ENCODE results near the gene TSC2. TPM values are rescaled to one million over a fixed set of nuclear protein-coding genes. Genes with fewer than 3 reads are reported as not detected.

Gene TSC2
- total and polyA plus RNA-seq, 4 donors = 36.5 to 146 (median 72.7) TPM

GRCh38 chr16:2030036-2030435 lies 17.7 kb upstream of the TSC2 start:
- no peak overlapping the region for H3K9ac ChIP-seq (ENCODE audit: insufficient read depth in 1 of 2, low read length in 2 of 2)
- peak overlapping the region; percentile 54 for H3K4me3 ChIP-seq
- DNase-seq (no peak), ATAC-seq (ENCODE audit: insufficient read depth, low FRiP score) (no peak)
- WGBS, 2 donors = 76 to 82% methylated on average over 11 of the region's 11 CpGs
- H3K27ac ChIP-seq (ENCODE audit: low read depth in 1 of 2, low read length in 1 of 2) = peak overlapping the region; percentile 4 to 67
- no peaks in the 10 kb centered on the region for H3K27me3 ChIP-seq (ENCODE audit: control insufficient read depth in 3 of 3, insufficient read depth in 3 of 3, low read length in 2 of 3)
- H3K9me3 ChIP-seq (ENCODE audit: control insufficient read depth in 4 of 4, insufficient read depth in 3 of 4, low read length in 3 of 4) = no peaks in the 10 kb centered on the region
- peaks cover 0 to 15% (median 0%) of the 10 kb centered on the region in 4 donors for H3K36me3 ChIP-seq (ENCODE audit: control insufficient read depth in 4 of 4, insufficient read depth in 4 of 4, low read length in 4 of 4)
- H3K4me1 ChIP-seq (ENCODE audit: control insufficient read depth in 5 of 5, insufficient read depth in 5 of 5, low read length in 5 of 5) = peaks cover 0 to 49% (median 27%) of the 10 kb centered on the region in 5 donors
- no peak for TF ChIP-seq CTCF (IDR thresholded peaks at IDR 0.05; ENCODE audit: control extremely low read depth, extremely low read depth)

DNA sequence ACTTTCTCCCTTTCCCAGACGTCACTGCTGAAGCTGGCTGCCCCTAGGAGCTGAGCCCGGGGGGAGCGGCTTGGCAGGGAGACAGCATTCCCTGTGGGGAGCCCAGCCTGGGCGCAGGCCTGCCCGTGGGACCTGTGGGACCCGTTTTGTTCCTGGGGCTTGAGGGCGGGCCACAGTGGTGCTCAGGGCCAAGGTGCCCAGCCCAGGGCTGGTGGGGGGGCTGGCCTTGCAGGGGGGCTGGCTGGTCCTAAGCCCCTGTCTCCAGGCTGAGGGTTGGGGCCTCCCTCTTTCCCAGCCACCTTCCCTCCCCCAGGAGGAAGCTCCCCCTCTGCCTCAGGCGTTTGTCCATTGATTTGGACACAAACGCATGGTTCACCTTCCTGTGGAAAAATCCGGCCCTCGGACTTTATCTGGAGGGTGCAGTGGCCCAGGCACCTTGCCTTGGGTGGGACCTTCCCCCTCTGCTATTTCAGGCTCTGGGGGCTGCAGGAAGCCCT lies 16.7 kb upstream of the TSC2 start:
- Histone ChIP-seq H3K4me1 (ENCODE audit: control insufficient read depth in 5 of 5, insufficient read depth in 5 of 5, low read length in 5 of 5) (peaks cover 0 to 58% (median 31%) of the 10 kb centered on the region in 5 donors), H3K4me3 (no peak overlapping the region), H3K9ac (ENCODE audit: insufficient read depth in 1 of 2, low read length in 2 of 2) (no peak overlapping the region), H3K27me3 (ENCODE audit: control insufficient read depth in 3 of 3, insufficient read depth in 3 of 3, low read length in 2 of 3) (no peaks in the 10 kb centered on the region), H3K27ac (ENCODE audit: low read depth in 1 of 2, low read length in 1 of 2) (peak overlapping the region; percentile 43 to 78), H3K9me3 (ENCODE audit: control insufficient read depth in 4 of 4, insufficient read depth in 3 of 4, low read length in 3 of 4) (no peaks in the 10 kb centered on the region), H3K36me3 (ENCODE audit: control insufficient read depth in 4 of 4, insufficient read depth in 4 of 4, low read length in 4 of 4) (peaks cover 0 to 15% (median 0%) of the 10 kb centered on the region in 4 donors)
- 60 to 77% methylated on average over 11 of the region's 11 CpGs for WGBS, 2 donors
- DNase-seq (no peak), ATAC-seq (ENCODE audit: insufficient read depth, low FRiP score) (no peak)
- TF ChIP-seq CTCF (IDR thresholded peaks at IDR 0.05; ENCODE audit: control extremely low read depth, extremely low read depth) = no peak

DNA sequence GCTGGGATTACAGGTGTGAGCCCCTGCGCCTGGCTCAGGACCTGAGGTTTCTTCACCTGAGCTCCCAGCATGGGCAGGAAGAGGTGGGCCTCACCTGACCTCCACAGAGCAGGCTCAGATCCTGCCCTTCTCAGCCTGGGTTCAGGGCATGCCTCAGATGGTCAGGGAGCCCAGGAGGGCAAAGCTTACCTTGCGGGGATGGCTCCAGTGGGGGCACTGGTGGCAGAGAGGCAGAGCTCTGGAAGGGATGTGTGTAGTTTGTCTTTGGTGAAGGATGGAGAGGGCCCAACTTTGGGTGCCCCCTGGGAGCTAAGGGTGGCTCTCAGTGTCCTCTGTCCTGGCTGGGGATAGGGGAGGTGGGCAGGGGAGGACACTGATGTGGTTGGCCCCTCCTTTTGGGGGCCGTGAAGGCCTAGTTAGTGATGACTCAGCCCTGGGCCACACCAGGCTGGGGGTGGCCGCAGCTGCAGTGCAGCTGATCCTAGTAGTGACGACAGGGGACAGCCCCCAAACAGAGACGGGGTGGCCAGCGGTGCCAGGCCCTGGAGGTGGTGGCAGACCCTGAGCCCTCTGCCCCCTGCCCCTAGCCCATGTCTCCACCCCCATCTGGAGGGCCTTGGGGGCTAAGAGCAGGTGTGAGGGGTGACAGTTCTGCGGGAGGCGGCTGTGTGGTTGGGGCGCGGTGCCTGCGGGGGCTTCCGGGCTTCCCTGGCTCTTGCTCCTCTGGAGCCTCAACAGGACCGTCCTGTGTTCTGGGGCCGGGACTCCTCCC lies 15.3 kb upstream of the TSC2 start:
- Histone ChIP-seq H3K4me3 (no peak overlapping the region), H3K27ac (ENCODE audit: low read depth in 1 of 2, low read length in 1 of 2) (peak overlapping the region; percentile 69 to 96), H3K36me3 (ENCODE audit: control insufficient read depth in 4 of 4, insufficient read depth in 4 of 4, low read length in 4 of 4) (peaks cover 0 to 21% (median 8%) of the 10 kb centered on the region in 4 donors), H3K27me3 (ENCODE audit: control insufficient read depth in 3 of 3, insufficient read depth in 3 of 3, low read length in 2 of 3) (no peaks in the 10 kb centered on the region), H3K9ac (ENCODE audit: insufficient read depth in 1 of 2, low read length in 2 of 2) (no peak overlapping the region), H3K4me1 (ENCODE audit: control insufficient read depth in 5 of 5, insufficient read depth in 5 of 5, low read length in 5 of 5) (peaks cover 0 to 66% (median 39%) of the 10 kb centered on the region in 5 donors), H3K9me3 (ENCODE audit: control insufficient read depth in 4 of 4, insufficient read depth in 3 of 4, low read length in 3 of 4) (no peaks in the 10 kb centered on the region)
- WGBS, 2 donors = 45 to 59% methylated on average over 13 to 15 of the region's 15 CpGs
- no peak for TF ChIP-seq CTCF (IDR thresholded peaks at IDR 0.05; ENCODE audit: control extremely low read depth, extremely low read depth)
- ATAC-seq (ENCODE audit: insufficient read depth, low FRiP score) (no peak), DNase-seq (no peak)
